HepG2 (cell line): ENCODE data around the gene SETSIP. TPM values are rescaled to one million over a fixed set of nuclear protein-coding genes. Genes with fewer than 3 reads are reported as not detected.

Experiments
- ATAC-seq: fragments of 200-7000 bp; cut with Tn5 transposase; 3 replicates; pipeline ENCODE4 v1.9.1; 2020; ENCODE audit warnings: mild to moderate bottlenecking, moderate library complexity
- BruUV-seq: library from RNA; stranded (reverse); fragments of 400-500 nt; replicated peaks from 2 replicates; lab custom pipeline; 2021; lab: Mats Ljungman, UMichigan
- CTCF ChIA-PET: fragments of 300-600 bp; formaldehyde crosslinking; extraction: SDS; loops from one replicate; lab custom pipeline; 2021; ENCODE audit warnings: low total read pairs, inconsistent platforms, low intra/inter-chr PET ratio; lab: Yijun Ruan, JAX
- POLR2A ChIA-PET: fragments of 350-600 bp; sonication (Branson Sonifier 250); formaldehyde crosslinking; loops from one replicate; lab custom pipeline; 2020; ENCODE audit warnings: antibody characterized with exemption, inconsistent platforms; lab: Yijun Ruan, JAX
- DNase-seq: peaks from one replicate; pipeline ENCODE4 v3.0.0-alpha.2; 2015; ENCODE audit warnings: low spot score
- FAIRE-seq: peaks from 3 replicates; lab custom pipeline; 2011; peaks lifted over from hg19 to GRCh38; lab: Jason Lieb, UNC
- H2AFZ ChIP-seq: one replicate; pipeline ENCODE4 v1.6.1; 2011; ENCODE audit warnings: low read length, inconsistent platforms
- H3K27ac ChIP-seq: fragments of 300-600 bp; 3 replicates; pipeline ENCODE4 v1.8.0; 2011; ENCODE audit warnings: mixed run types, mild to moderate bottlenecking, mixed read lengths, low read length, inconsistent platforms; ENCODE audit not compliant: insufficient read depth; ENCODE audit errors: extremely low read length
- H3K27me3 ChIP-seq, 2 experiments: fragments of 200-600 bp in 1 of 2; 2 replicates in 1 of 2; 3 replicates in 1 of 2; pipeline versions ENCODE4 v1.6.0 to v1.8.0; 2011; ENCODE audit warnings: low read length in 2 of 2, mild to moderate bottlenecking in 2 of 2, moderate library complexity in 2 of 2, inconsistent platforms in 1 of 2; ENCODE audit not compliant: insufficient read depth in 2 of 2, control insufficient read depth in 1 of 2
- H3K36me3 ChIP-seq, 2 experiments: fragments of 200-600 bp in 1 of 2; replicated peaks in 1 of 2; 2 replicates in 1 of 2; 3 replicates in 1 of 2; pipeline versions ENCODE4 v1.5.1 to v1.8.0; 2011; ENCODE audit warnings: low read length in 2 of 2, inconsistent platforms in 1 of 2; ENCODE audit not compliant: insufficient read depth in 2 of 2, control insufficient read depth in 1 of 2
- H3K4me1 ChIP-seq: 2 replicates; pipeline ENCODE4 v1.5.1; 2012; ENCODE audit warnings: low read length, inconsistent platforms; ENCODE audit not compliant: insufficient read depth
- H3K4me2 ChIP-seq: 2 replicates; pipeline ENCODE4 v1.6.0; 2011; ENCODE audit warnings: low read depth, low read length, inconsistent platforms
- H3K4me3 ChIP-seq, 3 experiments: fragments of 200-600 bp in 1 of 3; sonication (generic), shearing (Covaris generic) in 1 of 3; replicated peaks in 1 of 3; 2 replicates each; pipeline ENCODE4 v1.5.1; 2011 to 2016; ENCODE audit warnings: low read length in 3 of 3, inconsistent platforms in 2 of 3, low read depth in 2 of 3, mild to moderate bottlenecking in 2 of 3, control low read depth in 1 of 3, mixed read lengths in 1 of 3; ENCODE audit not compliant: insufficient read depth in 1 of 3
- H3K79me2 ChIP-seq: one replicate; pipeline ENCODE4 v1.6.1; 2011; ENCODE audit warnings: low read length, inconsistent platforms; ENCODE audit not compliant: insufficient read depth
- H3K9ac ChIP-seq: 2 replicates; pipeline ENCODE4 v1.6.0; 2011; ENCODE audit warnings: mild to moderate bottlenecking, low read depth, low read length, inconsistent platforms; ENCODE audit not compliant: insufficient read depth
- H3K9me3 ChIP-seq: 2 replicates; pipeline ENCODE4 v1.5.1; 2012; ENCODE audit warnings: mild to moderate bottlenecking, low read length
- H4K20me1 ChIP-seq: 2 replicates; pipeline ENCODE4 v1.6.0; 2011; ENCODE audit warnings: inconsistent platforms, mild to moderate bottlenecking, low read length, moderate library complexity; ENCODE audit not compliant: insufficient read depth
- BHLHE40 ChIP-seq: IDR thresholded peaks from 2 replicates; pipeline ENCODE4 v1.6.1; 2011; ENCODE audit warnings: low read length, improper control_type of control experiment
- GATA4 ChIP-seq: sonication (generic); IDR thresholded peaks from 2 replicates; pipeline ENCODE4 v1.6.1; 2016; ENCODE audit warnings: antibody characterized with exemption, low read depth, borderline replicate concordance
- HNRNPH1 ChIP-seq: fragments of 200-400 bp; formaldehyde crosslinking; optimal IDR thresholded peaks from 2 replicates; pipeline ENCODE3; 2017; ENCODE audit warnings: mild to moderate bottlenecking, low read depth, low read length
- ISX ChIP-seq: sonication (generic); formaldehyde crosslinking; conservative IDR thresholded peaks from 2 replicates; pipeline ENCODE4 v1.5.0; 2020; ENCODE audit warnings: missing genetic modification reagents
- KLF16 ChIP-seq, 2 experiments: sonication (generic) in 1 of 2; formaldehyde crosslinking in 1 of 2; IDR thresholded peaks; 2 replicates each; pipeline versions ENCODE4 v1.6.1 to v1.8.0; 2016 to 2023; ENCODE audit warnings: missing genetic modification reagents in 2 of 2, missing compliant biosample characterization in 1 of 2
- MIXL1 ChIP-seq: IDR thresholded peaks from 2 replicates; pipeline ENCODE4 v1.6.1; 2016
- NFAT5 ChIP-seq: sonication (generic); formaldehyde crosslinking; IDR thresholded peaks from 2 replicates; pipeline ENCODE4 v1.4.0; 2020; ENCODE audit warnings: missing genetic modification reagents
- RBM22 ChIP-seq: fragments of 200-400 bp; formaldehyde crosslinking; optimal IDR thresholded peaks from 2 replicates; pipeline ENCODE3; 2017; ENCODE audit warnings: mild to moderate bottlenecking, low read length, moderate library complexity
- SNRNP70 ChIP-seq: fragments of 200-400 bp; formaldehyde crosslinking; IDR thresholded peaks from 2 replicates; pipeline ENCODE4 v1.6.1; 2017; ENCODE audit warnings: mild to moderate bottlenecking, low read depth, low read length, moderate library complexity
- TBX2 ChIP-seq: sonication (generic); formaldehyde crosslinking; IDR thresholded peaks from 2 replicates; pipeline ENCODE4 v1.5.0; 2020; ENCODE audit warnings: missing genetic modification reagents, mild to moderate bottlenecking, borderline replicate concordance
- ZNF251 ChIP-seq: sonication (generic); formaldehyde crosslinking; IDR thresholded peaks from 2 replicates; pipeline ENCODE4 v1.9.0; 2021; ENCODE audit warnings: mild to moderate bottlenecking, missing genetic modification reagents
- ZNF292 ChIP-seq: sonication (generic); formaldehyde crosslinking; IDR thresholded peaks from 2 replicates; pipeline ENCODE4 v1.8.1; 2022; ENCODE audit warnings: mild to moderate bottlenecking, low read depth, missing genetic modification reagents, borderline replicate concordance
- ZNF317 ChIP-seq: sonication (generic); formaldehyde crosslinking; IDR thresholded peaks from 2 replicates; pipeline ENCODE4 v1.5.0; 2020; ENCODE audit warnings: mild to moderate bottlenecking, missing genetic modification reagents
- ZNF362 ChIP-seq: sonication (generic); formaldehyde crosslinking; IDR thresholded peaks from 2 replicates; pipeline ENCODE4 v1.4.0; 2020; ENCODE audit warnings: missing genetic modification reagents, mild to moderate bottlenecking, borderline replicate concordance
- ZNF512 ChIP-seq: sonication (generic); formaldehyde crosslinking; IDR thresholded peaks from 2 replicates; pipeline ENCODE4 v1.4.0; 2020; ENCODE audit warnings: mild to moderate bottlenecking, missing genetic modification reagents
- ZNF709 ChIP-seq: sonication (generic); formaldehyde crosslinking; IDR thresholded peaks from 2 replicates; pipeline ENCODE4 v1.5.0; 2020; ENCODE audit warnings: mild to moderate bottlenecking, missing genetic modification reagents
- ZNF777 ChIP-seq: sonication (generic); formaldehyde crosslinking; IDR thresholded peaks from 2 replicates; pipeline ENCODE4 v1.4.0; 2020; ENCODE audit warnings: missing genetic modification reagents
- WGBS: methylation state at CpG from one replicate; pipeline ENCODE4 v1.1.6; 2017; ENCODE audit warnings: low lambda C conversion rate; 5-methylcytosine and 5-hydroxymethylcytosine counted together
- in situ Hi-C: cut with HindIII; loops from 2 replicates; pipeline ENCODE4 v1.10.0; 2017; ENCODE audit warnings: low pct_unique_long_range_greater_than_20kb; ENCODE audit not compliant: extremely low pct_ligation_motif_present
- intact Hi-C: fragments of 100-400 bp; cut with micrococcal nuclease; formaldehyde crosslinking; loops from one replicate; pipeline ENCODE4 v1.10.0; 2022; ENCODE audit not compliant: unreplicated experiment
- polyA plus RNA-seq, 8 experiments: library from polyadenylated mRNA; depleted of rRNA in 3 of 8; stranded (reverse) in 7 of 8; unstranded in 1 of 8; fragments of >200 nt; fragmentation: Illumina TruSeq in 4 of 8; extraction: Trizol in 4 of 8; gene quantifications; 2 replicates each; pipeline versions ENCODE4 v1.2.1 to v1.2.3, GENCODE V29; 2011 to 2016; ENCODE audit warnings: low read depth in 4 of 8, missing spikeins in 1 of 8, mixed read lengths in 1 of 8; ENCODE audit not compliant: insufficient read depth in 1 of 8
- total RNA-seq, 5 experiments: library from RNA; depleted of rRNA; stranded (reverse); fragments of >200 nt; fragmentation: Illumina TruSeq; extraction: Trizol; gene quantifications; 2 replicates each; pipeline ENCODE4 v1.2.3, GENCODE V29; 2016; ENCODE audit warnings: low read depth in 1 of 5

SETSIP gene
- total and polyA plus RNA-seq, 2 of the 13 experiments (the other 11 are each of a cell fraction or from before 2014, with no cell fraction given): not detected

GRCh38 chr1:92084651-92085050 lies 9.4 kb upstream of the SETSIP start:
- Histone ChIP-seq H3K9me3 (no peaks in the 10 kb centered on the region), H3K79me2 (no peaks in the 10 kb centered on the region), H3K27me3 (no peaks in the 10 kb centered on the region; a peak in 1 of 5 replicates), H3K9ac (no peak overlapping the region), H3K36me3 (no peaks in the 10 kb centered on the region), H3K4me1 (peaks cover 14% of the 10 kb centered on the region; the same call in 1 of the 2 replicates), H3K4me3 (no peak overlapping the region), H3K27ac (no peak overlapping the region), H3K4me2 (no peak overlapping the region), H4K20me1 (no peaks in the 10 kb centered on the region), H2AFZ (no peak overlapping the region)
- POLR2A ChIA-PET: no interaction called here
- TF ChIP-seq ZNF317 (CRISPR knock-in tag) (no peak), ZNF292 (CRISPR knock-in tag) (no peak), RBM22 (no peak), HNRNPH1 (no peak), NFAT5 (no peak), ISX (no peak), BHLHE40 (no peak), ZNF251 (no peak), MIXL1 (CRISPR knock-in tag) (no peak), GATA4 (no peak), SNRNP70 (no peak), KLF16 (CRISPR knock-in tag; IDR thresholded peaks at IDR 0.05) (no peak), ZNF362 (CRISPR knock-in tag) (no peak), ZNF512 (no peak), ZNF777 (no peak), TBX2 (no peak), ZNF709 (CRISPR knock-in tag) (no peak)
- CTCF ChIA-PET: no interaction called here
- intact Hi-C loops: loop anchor here (5.0 kb wide), 1 partner anchor 57 kb away; the partner anchor contains the start of gene EPHX4
- WGBS: 97% methylated on average over 1 of the region's 1 CpG
- ATAC-seq: no peak
- FAIRE-seq: no peak
- no TSS peak for BruUV-seq
- no peak for DNase-seq
- in situ Hi-C loops: loop anchor here (10.0 kb wide), 1 partner anchor 60 kb away; no protein-coding TSS in a partner anchor
